BLaER1 (cell line): ENCODE measurements around the gene B3GAT3.
A peak's percentile ranks its signal among the peaks of the same experiment; 100 is the strongest.
"Not testable (repeated sequence)": the region's sequence is repeated elsewhere in the genome, so short reads cannot be mapped to it uniquely, and the experiment has no call there.

Experiments used
- H3K27ac ChIP-seq: shearing (Covaris generic); formaldehyde crosslinking; 2 replicates; pipeline ENCODE4 v1.8.1; 2022
- H3K27me3 ChIP-seq: shearing (Covaris generic); formaldehyde crosslinking; 2 replicates; pipeline ENCODE4 v1.8.1; 2022
- H3K36me3 ChIP-seq: shearing (Covaris generic); formaldehyde crosslinking; 2 replicates; pipeline ENCODE4 v1.8.1; 2022
- H3K4me1 ChIP-seq: shearing (Covaris generic); formaldehyde crosslinking; 2 replicates; pipeline ENCODE4 v1.8.1; 2022
- H3K4me2 ChIP-seq: shearing (Covaris generic); formaldehyde crosslinking; 2 replicates; pipeline ENCODE4 v1.8.1; 2022
- H3K4me3 ChIP-seq: shearing (Covaris generic); formaldehyde crosslinking; 2 replicates; pipeline ENCODE4 v1.8.1; 2022
- H3K9ac ChIP-seq: shearing (Covaris generic); formaldehyde crosslinking; 2 replicates; pipeline ENCODE4 v1.8.1; 2022
- H3K9me3 ChIP-seq: shearing (Covaris generic); formaldehyde crosslinking; 2 replicates; pipeline ENCODE4 v1.8.1; 2022
- H4K20me1 ChIP-seq: shearing (Covaris generic); formaldehyde crosslinking; 2 replicates; pipeline ENCODE4 v1.8.1; 2022
- Cebpa-rat ChIP-seq: shearing (Covaris generic); IDR thresholded peaks from 2 replicates; pipeline ENCODE4 v1.8.1; 2022

B3GAT3 gene

GRCh38 chr11:62595124-62595523 is 26.7 kb downstream of the B3GAT3 start:
- Histone ChIP-seq H3K36me3 (peaks cover 59% of the 10 kb centered on the region), H3K4me1 (peaks cover 55% of the 10 kb centered on the region), H3K27me3 (no peaks in the 10 kb centered on the region), H3K9ac (peak overlapping the region; percentile 33; the same call in 1 of the 2 replicates), H4K20me1 (peaks cover 35% of the 10 kb centered on the region), H3K9me3 (no peaks in the 10 kb centered on the region), H3K27ac (no peak overlapping the region), H3K4me3 (no peak overlapping the region), H3K4me2 (no peak overlapping the region)
- no peak for TF ChIP-seq Cebpa-rat

- no peaks in the 10 kb centered on the region for H3K9me3 ChIP-seq
- no peak for TF ChIP-seq Cebpa-rat
- no peaks in the 10 kb centered on the region for H3K27me3 ChIP-seq
- peaks cover 55% of the 10 kb centered on the region for H3K4me1 ChIP-seq
- H4K20me1 ChIP-seq, result peaks cover 28% of the 10 kb centered on the region
- H3K4me3 ChIP-seq, result no peak overlapping the region
- H3K27ac ChIP-seq, result no peak overlapping the region
- peak overlapping the region; percentile 93 for H3K4me2 ChIP-seq
- peaks cover 62% of the 10 kb centered on the region for H3K36me3 ChIP-seq
- H3K9ac ChIP-seq, result no peak overlapping the region
Observed at GRCh38 chr11:62593434-62594044, 28.2 kb downstream of the B3GAT3 start.

GRCh38 chr11:62592989-62593421 is 28.8 kb downstream of the B3GAT3 start:
- H3K4me2 ChIP-seq, result peak overlapping the region; percentile 93
- peak overlapping the region; percentile 92; the same call in 1 of the 2 replicates for H3K27ac ChIP-seq
- peaks cover 49% of the 10 kb centered on the region for H3K4me1 ChIP-seq
- H4K20me1 ChIP-seq, result peaks cover 22% of the 10 kb centered on the region
- TF ChIP-seq Cebpa-rat, result no peak
- no peaks in the 10 kb centered on the region for H3K9me3 ChIP-seq
- H3K4me3 ChIP-seq, result peak overlapping the region; percentile 89; the same call in 1 of the 2 replicates
- peak overlapping the region; percentile 84 for H3K9ac ChIP-seq
- peaks cover 63% of the 10 kb centered on the region for H3K36me3 ChIP-seq
- H3K27me3 ChIP-seq, result no peaks in the 10 kb centered on the region

DNA sequence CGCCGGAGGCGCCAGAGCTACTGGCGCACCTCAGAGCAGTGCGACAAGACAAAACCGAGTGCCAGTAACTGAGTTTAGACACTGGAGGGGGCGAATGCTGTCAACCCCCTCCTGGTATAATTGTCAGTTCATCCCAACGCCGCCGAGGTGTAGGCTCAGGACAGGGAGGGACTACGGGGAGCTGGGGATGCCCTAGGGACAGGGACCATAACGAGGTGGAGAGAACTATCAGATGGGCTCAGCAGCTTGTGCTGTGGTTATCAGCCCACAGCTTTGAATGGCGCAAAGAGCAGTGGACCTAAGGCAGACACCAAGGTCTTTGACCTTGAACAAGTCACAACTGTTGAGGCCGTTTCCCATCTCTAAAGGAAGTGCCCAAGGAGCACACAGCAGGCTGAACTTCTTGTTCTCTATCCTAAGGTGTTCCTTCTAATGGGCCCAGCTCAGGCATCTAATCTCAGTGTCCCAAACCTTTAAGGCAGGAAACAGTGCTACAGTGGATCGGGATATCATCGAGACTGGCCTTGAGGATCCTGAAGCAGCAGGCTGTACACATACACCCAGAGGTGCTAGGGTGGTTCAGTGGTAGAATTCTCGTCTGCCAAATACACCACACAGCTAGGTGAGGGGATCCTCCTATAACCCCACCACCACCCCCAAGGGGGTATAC is 29.5 kb downstream of the B3GAT3 start:
- Histone ChIP-seq H4K20me1 (peaks cover 16% of the 10 kb centered on the region; the same call in 1 of the 2 replicates), H3K4me1 (peaks cover 42% of the 10 kb centered on the region), H3K9ac (peak overlapping the region; percentile 84), H3K27me3 (no peaks in the 10 kb centered on the region), H3K36me3 (peaks cover 63% of the 10 kb centered on the region), H3K9me3 (no peaks in the 10 kb centered on the region), H3K4me3 (peak overlapping the region; percentile 89), H3K27ac (peak overlapping the region; percentile 92), H3K4me2 (peak overlapping the region; percentile 93)
- no peak for TF ChIP-seq Cebpa-rat

- peak within 1 kb of the TSS; percentile 93 for H3K4me2 ChIP-seq
- no peaks in the 10 kb centered on the region for H3K27me3 ChIP-seq
- no peak for TF ChIP-seq Cebpa-rat
- H3K4me1 ChIP-seq, result peaks cover 40% of the 10 kb centered on the region
- peak within 1 kb of the TSS; percentile 96 for H3K9ac ChIP-seq
- no peaks in the 10 kb centered on the region for H3K9me3 ChIP-seq
- peaks cover 15% of the 10 kb centered on the region; the same call in 1 of the 2 replicates for H4K20me1 ChIP-seq
- H3K4me3 ChIP-seq, result peak within 1 kb of the TSS; percentile 89
- H3K36me3 ChIP-seq, result peaks cover 63% of the 10 kb centered on the region
- H3K27ac ChIP-seq, result peak within 1 kb of the TSS; percentile 95
Observed at GRCh38 chr11:62591448-62592145, 30.2 kb downstream of the B3GAT3 start, which contains the start of gene TUT1. TSS of gene TUT1 (minus strand) at chr11:62591523. CDS start at chr11:62591485, 38 bp downstream.

DNA sequence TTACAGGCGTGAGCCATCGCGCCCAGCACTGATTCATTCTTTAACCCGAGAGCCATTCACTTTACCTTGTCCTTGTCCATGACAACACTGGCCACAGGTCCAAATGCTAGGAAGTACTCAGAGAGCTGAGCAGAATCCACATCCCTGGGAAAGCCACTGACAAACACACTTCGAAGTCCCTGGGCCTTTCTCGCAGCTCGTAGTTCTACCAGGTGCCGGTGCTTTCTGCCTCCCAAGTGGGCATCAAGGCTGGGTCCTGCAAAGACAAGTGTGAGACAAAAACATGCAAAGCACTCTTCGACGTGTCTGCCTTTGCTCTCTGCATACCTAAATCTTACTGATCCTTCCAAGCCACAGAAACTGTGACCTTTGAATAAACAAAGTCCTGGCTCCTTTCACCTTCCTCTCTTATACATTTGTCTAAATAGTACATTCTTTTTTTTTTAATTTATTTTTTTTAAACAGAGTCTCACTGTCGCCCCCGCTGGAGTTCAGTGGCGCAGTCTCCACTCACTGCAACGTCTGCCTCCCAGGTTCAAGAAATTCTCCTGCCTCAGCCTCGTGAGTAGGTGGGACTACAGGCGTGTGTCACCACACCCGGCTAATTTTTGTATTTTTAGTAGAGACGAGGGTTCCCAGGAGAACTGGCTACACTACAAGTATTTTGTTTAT is 32.7 kb downstream of the B3GAT3 start:
- Histone ChIP-seq H3K4me1 (peaks cover 39% of the 10 kb centered on the region), H3K27me3 (no peaks in the 10 kb centered on the region), H3K36me3 (peaks cover 63% of the 10 kb centered on the region), H3K4me2 (0 out of 2 replicates have a peak overlapping the region, but pooled peaks have one; percentile 90), H3K4me3 (no peak overlapping the region), H3K27ac (no peak overlapping the region), H4K20me1 (0 out of 2 replicates have a peak, but pooled peaks cover 5% of the 10 kb centered on the region), H3K9ac (no peak overlapping the region), H3K9me3 (no peaks in the 10 kb centered on the region)
- no peak for TF ChIP-seq Cebpa-rat

GRCh38 chr11:62585356-62585755 is 36.4 kb downstream of the B3GAT3 start:
- not testable (repeated sequence) for H3K4me2 ChIP-seq, H4K20me1 ChIP-seq, H3K27ac ChIP-seq, H3K4me3 ChIP-seq, H3K9ac ChIP-seq, H3K27me3 ChIP-seq, H3K9me3 ChIP-seq
- peaks cover 88% of the 10 kb centered on the region for H3K36me3 ChIP-seq
- H3K4me1 ChIP-seq, result peaks cover 12% of the 10 kb centered on the region

DNA sequence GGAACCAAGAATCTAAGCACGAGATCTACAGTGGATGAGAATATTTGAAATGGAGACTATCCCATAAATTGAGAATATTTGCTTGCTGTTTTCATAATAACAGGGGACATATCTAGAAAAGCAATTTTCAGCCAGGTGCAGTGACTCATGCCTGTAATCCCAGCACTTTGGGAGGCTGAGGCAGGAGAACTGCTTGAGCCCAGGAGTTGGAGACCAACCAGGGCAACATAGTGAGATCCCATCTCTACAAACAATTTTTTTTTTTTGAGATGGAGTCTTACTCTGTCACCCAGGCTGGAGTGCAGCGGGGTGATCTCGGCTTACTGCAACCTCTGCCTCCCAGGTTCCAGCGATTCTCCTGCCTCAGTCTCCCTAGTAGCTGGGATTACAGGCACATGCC is 40.1 kb downstream of the B3GAT3 start:
- H3K27me3 ChIP-seq, H3K9ac ChIP-seq, H3K27ac ChIP-seq, H3K4me1 ChIP-seq, H4K20me1 ChIP-seq, H3K4me2 ChIP-seq, H3K4me3 ChIP-seq, H3K9me3 ChIP-seq: not testable (repeated sequence)
- peaks cover 100% of the 10 kb centered on the region for H3K36me3 ChIP-seq

DNA sequence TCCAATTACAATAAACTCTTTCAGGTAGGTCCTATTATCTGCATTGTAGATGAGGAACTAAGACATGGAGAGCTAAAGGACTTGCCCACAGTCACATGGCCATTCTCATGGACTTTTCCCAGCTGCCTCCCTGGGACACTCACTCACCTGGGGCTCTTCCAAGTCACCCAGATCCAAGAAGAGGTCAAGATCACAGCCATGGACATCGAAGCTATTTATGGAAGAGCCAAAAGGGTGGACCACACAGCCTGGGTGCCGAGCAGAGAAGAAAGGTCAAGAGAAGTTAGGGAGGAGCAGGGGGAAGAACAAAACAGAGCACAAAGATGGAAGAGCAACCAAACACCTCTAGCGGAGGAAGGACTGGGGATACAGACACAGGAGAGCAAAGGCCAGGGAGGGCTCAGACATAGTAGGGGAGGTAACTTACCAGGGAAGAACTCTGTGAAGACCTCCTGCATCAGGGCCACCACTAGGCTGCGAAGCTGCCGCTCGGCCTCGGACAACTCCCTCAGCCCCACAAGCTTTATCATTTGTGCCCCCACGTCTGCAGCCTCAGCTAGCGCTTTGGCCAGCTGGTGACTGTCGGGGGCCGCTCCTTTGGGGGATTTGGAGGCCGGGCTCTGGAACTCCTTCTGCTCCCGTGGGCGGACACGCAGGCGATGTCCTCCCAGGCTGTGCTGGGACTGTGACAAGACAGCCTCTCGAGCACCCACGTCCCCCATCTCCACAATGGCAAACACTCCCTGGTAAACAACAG is 40.6 kb downstream of the B3GAT3 start:
- H3K4me2 ChIP-seq, result no peak overlapping the region
- H3K4me3 ChIP-seq, result no peak overlapping the region
- peaks cover under 1% of the 10 kb centered on the region; the same call in 1 of the 2 replicates for H3K4me1 ChIP-seq
- TF ChIP-seq Cebpa-rat, result no peak
- H3K27ac ChIP-seq, result no peak overlapping the region
- H4K20me1 ChIP-seq, result no peaks in the 10 kb centered on the region; the same call in 1 of the 2 replicates
- H3K9ac ChIP-seq, result no peak overlapping the region
- H3K36me3 ChIP-seq, result peaks cover 100% of the 10 kb centered on the region
- no peaks in the 10 kb centered on the region for H3K27me3 ChIP-seq
- no peaks in the 10 kb centered on the region for H3K9me3 ChIP-seq
